ENCODE measurements around the gene CLDN9.

- TF ChIP-seq CTCF (conservative IDR thresholded peaks at IDR 0.05; ENCODE audit: low read depth, low read length) (no peak), EZH2 (IDR thresholded peaks at IDR 0.05; ENCODE audit: borderline replicate concordance, low read depth, low read length, poor library complexity, severe bottlenecking) (no peak)
These were observed 51.1 kb downstream of the CLDN9 start for GRCh38 chr16:3063625-3064386.

Measured in A673 (cell line).